Measurements from ENCODE around the gene SNRPN.

The SNRPN gene

GRCh38 chr15:24944954-24945353 is 9.8 kb upstream of the SNRPN start:
- Histone ChIP-seq H3K4me1 (ENCODE audit: control insufficient read depth in 1 of 2, insufficient read depth in 1 of 2, low read depth in 1 of 2, low read length in 1 of 2) (no peaks in the 10 kb centered on the region), H3K36me3 (no peaks in the 10 kb centered on the region), H3K27me3 (no peaks in the 10 kb centered on the region), H3K27ac (no peak overlapping the region), H3K9me3 (no peaks in the 10 kb centered on the region), H3K4me3 (ENCODE audit: low read depth in 1 of 2, low read length in 1 of 2) (no peak overlapping the region)
- TF ChIP-seq CTCF (IDR thresholded peaks at IDR 0.05): no peak

- Histone ChIP-seq H3K9me3 (no peaks in the 10 kb centered on the region), H3K36me3 (no peaks in the 10 kb centered on the region), H3K27me3 (no peaks in the 10 kb centered on the region), H3K4me3 (ENCODE audit: low read depth in 1 of 2, low read length in 1 of 2) (no peak overlapping the region), H3K27ac (no peak overlapping the region), H3K4me1 (ENCODE audit: control insufficient read depth in 1 of 2, insufficient read depth in 1 of 2, low read depth in 1 of 2, low read length in 1 of 2) (no peaks in the 10 kb centered on the region)
- TF ChIP-seq CTCF (IDR thresholded peaks at IDR 0.05): no peak
Measured at GRCh38 chr15:24945711-24946110, 9.1 kb upstream of the SNRPN start.

GRCh38 chr15:24948495-24948894 is 6.3 kb upstream of the SNRPN start:
- TF ChIP-seq CTCF (IDR thresholded peaks at IDR 0.05): no peak
- Histone ChIP-seq H3K4me1 (ENCODE audit: control insufficient read depth in 1 of 2, insufficient read depth in 1 of 2, low read depth in 1 of 2, low read length in 1 of 2) (no peaks in the 10 kb centered on the region), H3K27ac (no peak overlapping the region), H3K36me3 (no peaks in the 10 kb centered on the region), H3K4me3 (ENCODE audit: low read depth in 1 of 2, low read length in 1 of 2) (no peak overlapping the region), H3K9me3 (no peaks in the 10 kb centered on the region), H3K27me3 (peaks cover 13% of the 10 kb centered on the region)

- Histone ChIP-seq H3K27me3 (peaks cover 46% of the 10 kb centered on the region), H3K4me1 (ENCODE audit: control insufficient read depth in 1 of 2, insufficient read depth in 1 of 2, low read depth in 1 of 2, low read length in 1 of 2) (peaks cover 0 to 3% of the 10 kb centered on the region in 2 experiments), H3K36me3 (no peaks in the 10 kb centered on the region), H3K27ac (no peak overlapping the region), H3K4me3 (ENCODE audit: low read depth in 1 of 2, low read length in 1 of 2) (peak overlapping the region; percentile 32 to 54), H3K9me3 (no peaks in the 10 kb centered on the region)
- no peak for TF ChIP-seq CTCF (IDR thresholded peaks at IDR 0.05)
Measured at GRCh38 chr15:24955531-24955921, 739 bp downstream of the SNRPN start.

GRCh38 chr15:24956111-24956838 is 1.5 kb downstream of the SNRPN start:
- Histone ChIP-seq H3K27me3 (peaks cover 46% of the 10 kb centered on the region), H3K9me3 (no peaks in the 10 kb centered on the region), H3K27ac (no peak overlapping the region), H3K4me3 (ENCODE audit: low read depth in 1 of 2, low read length in 1 of 2) (peak overlapping the region; percentile 32 to 54), H3K36me3 (no peaks in the 10 kb centered on the region), H3K4me1 (ENCODE audit: control insufficient read depth in 1 of 2, insufficient read depth in 1 of 2, low read depth in 1 of 2, low read length in 1 of 2) (peaks cover 0 to 3% of the 10 kb centered on the region in 2 experiments)
- no peak for TF ChIP-seq CTCF (IDR thresholded peaks at IDR 0.05)
